ENCODE data around the gene CIAPIN1. TPM values are rescaled to one million over a fixed set of nuclear protein-coding genes. Genes with fewer than 3 reads are reported as not detected.

Gene CIAPIN1
- total and polyA plus RNA-seq, 2 of the 4 experiments (the other 2 are of a cell fraction) = 41.6 to 47.7 TPM

- no peak overlapping the region for H3K18ac ChIP-seq (ENCODE audit: low read depth, low read length)
- BruUV-seq (replicated peaks) = no TSS peak
- H4K8ac ChIP-seq (ENCODE audit: low read depth in 2 of 2, low read length in 2 of 2) = no peak overlapping the region
- no peak overlapping the region for H3K14ac ChIP-seq (replicated peaks; ENCODE audit: low read depth, low read length)
- CTCF ChIA-PET = no interaction called here
- no peak overlapping the region for H2BK120ac ChIP-seq (ENCODE audit: low read depth, low read length)
- no peaks in the 10 kb centered on the region for H3K4me1 ChIP-seq (ENCODE audit: control insufficient read depth, insufficient read depth, low read length)
- no peak overlapping the region for H3K9ac ChIP-seq (ENCODE audit: low read depth, low read length)
- DNase-seq (no peak), ATAC-seq (ENCODE audit: low read depth) (no peak)
- no peak overlapping the region for H3K23ac ChIP-seq (ENCODE audit: low read depth, low read length)
- no peak overlapping the region for H2AFZ ChIP-seq (replicated peaks; ENCODE audit: low read length, poor library complexity)
- H3K4me3 ChIP-seq (ENCODE audit: insufficient read depth, low read depth, low read length) = no peak overlapping the region
- H2AK5ac ChIP-seq (ENCODE audit: low read depth, low read length) = no peak overlapping the region
- intact Hi-C loops (cut with micrococcal nuclease) = no loop called here
- H3K4ac ChIP-seq (ENCODE audit: low read depth, low read length) = no peak overlapping the region
- H4K20me1 ChIP-seq (ENCODE audit: insufficient read depth, low read length) = no peaks in the 10 kb centered on the region
- no peak overlapping the region for H4K5ac ChIP-seq (ENCODE audit: low read depth, low read length)
- in situ Hi-C loops (cut with MboI; ENCODE audit: low sequenced_read_pairs) = no loop called here
- H3K56ac ChIP-seq (ENCODE audit: extremely low read depth, insufficient read depth, low read length) = no peak overlapping the region
- H3K9me1 ChIP-seq (ENCODE audit: insufficient read depth, low read length) = no peaks in the 10 kb centered on the region
- no peak overlapping the region for H3K4me2 ChIP-seq (ENCODE audit: low read depth, low read length)
- H4K91ac ChIP-seq (ENCODE audit: insufficient read depth, low read depth, low read length) = no peak overlapping the region
- no peak overlapping the region for H3K27ac ChIP-seq (ENCODE audit: insufficient read depth, low read length)
- 80% methylated on average over 1 of the region's 5 CpGs; no CpG with 5 or more reads in 1 of the 2 experiments for WGBS, 2 experiments (ENCODE audit: extremely low coverage in 2 of 2, insufficient read length in 1 of 2)
- no peaks in the 10 kb centered on the region for H3K36me3 ChIP-seq (ENCODE audit: control insufficient read depth, insufficient read depth, low read length)
- peaks cover 3% of the 10 kb centered on the region for H3K9me3 ChIP-seq (ENCODE audit: control insufficient read depth, insufficient read depth, low read length)
- no peak for TF ChIP-seq MXI1 (IDR thresholded peaks at IDR 0.05; ENCODE audit: borderline replicate concordance, low read depth, low read length)
- peak; percentile 67 for TF ChIP-seq MAFK (IDR thresholded peaks at IDR 0.05; ENCODE audit: low read depth, low read length)
- POLR2A ChIA-PET (ENCODE audit: unreplicated experiment) = no interaction called here
- H3K27me3 ChIP-seq (ENCODE audit: control insufficient read depth, insufficient read depth, low read length) = peaks cover 47% of the 10 kb centered on the region
- H2AK9ac ChIP-seq (replicated peaks; ENCODE audit: low read depth, low read length, poor library complexity) = no peak overlapping the region
- dilution Hi-C loops (cut with HindIII; ENCODE audit: low sequenced_read_pairs, unreplicated experiment) = no loop called here
- H3K79me1 ChIP-seq (ENCODE audit: low read depth in 1 of 2, low read length in 2 of 2) = no peaks in the 10 kb centered on the region
- no peak overlapping the region for H2BK20ac ChIP-seq (ENCODE audit: low read depth, low read length)
- H2BK15ac ChIP-seq (ENCODE audit: low read depth, low read length) = no peak overlapping the region
- H2BK5ac ChIP-seq (ENCODE audit: low read depth, low read length, poor library complexity, severe bottlenecking) = no peak overlapping the region
Measured at GRCh38 chr16:57395026-57395425, 52.2 kb downstream of the CIAPIN1 start.
